Activated CD8-positive, alpha-beta memory T cell treated with anti-CD3 and anti-CD28 coated beads, Interleukin-2, amount 50 U/mL, for 1 hour (primary cell): Measurements from ENCODE around the gene DNAJC13.

ENCODE experiments used
- DNase-seq: peaks from one replicate; pipeline ENCODE4 v3.0.0-alpha.2; 2020; ENCODE audit errors: extremely low read depth

DNAJC13 gene

GRCh38 chr3:132405188-132405587, 12.1 kb upstream of the DNAJC13 start:
- DNase-seq: no peak

- DNase-seq: no peak
Measured at GRCh38 chr3:132405609-132406299, 11.5 kb upstream of the DNAJC13 start.

DNA sequence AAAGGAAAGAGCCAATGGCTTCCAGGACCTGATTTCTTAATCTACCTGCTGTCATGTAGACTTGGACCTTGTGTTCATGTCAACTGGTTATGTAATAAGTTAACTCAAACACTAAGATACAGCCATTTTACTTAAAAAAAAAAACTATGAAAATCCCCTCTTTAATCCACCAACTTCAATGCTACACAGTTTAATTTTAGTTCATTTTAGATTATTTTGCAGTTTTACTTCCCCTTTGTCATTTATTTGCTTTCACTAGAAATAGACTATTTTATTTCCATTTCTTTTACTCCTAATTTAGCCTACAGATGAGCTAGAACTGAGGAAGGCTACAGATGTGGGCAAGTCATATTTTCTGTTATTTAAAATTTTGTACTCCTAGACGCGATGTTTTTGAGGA, 10.7 kb upstream of the DNAJC13 start:
- DNase-seq: no peak

GRCh38 chr3:132407025-132407424, 10.3 kb upstream of the DNAJC13 start:
- no peak for DNase-seq

DNA sequence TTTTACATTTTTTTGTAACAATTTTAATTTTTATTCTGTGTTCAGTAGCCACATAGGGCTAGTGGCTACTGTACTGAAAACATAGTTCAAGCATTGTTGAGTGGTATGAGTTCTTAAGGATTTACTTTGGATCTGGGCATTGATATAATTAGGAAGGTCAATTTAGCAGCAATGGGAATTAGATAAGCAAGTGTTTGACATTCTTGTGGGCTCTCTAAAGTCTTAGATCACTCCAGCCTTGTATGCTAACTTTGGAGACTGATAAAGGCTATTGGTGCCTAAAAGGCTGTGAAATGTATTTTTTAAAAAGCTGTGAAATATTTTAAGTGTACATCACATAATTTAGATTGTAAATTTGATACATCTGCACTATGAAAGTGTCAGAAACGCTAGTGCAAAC, 2.5 kb upstream of the DNAJC13 start:
- no peak for DNase-seq

- no peak for DNase-seq
Measured at GRCh38 chr3:132416161-132416560, 1.1 kb upstream of the DNAJC13 start.

GRCh38 chr3:132417695-132418411, 551 bp downstream of the DNAJC13 start:
- peak; percentile 8 for DNase-seq

DNA sequence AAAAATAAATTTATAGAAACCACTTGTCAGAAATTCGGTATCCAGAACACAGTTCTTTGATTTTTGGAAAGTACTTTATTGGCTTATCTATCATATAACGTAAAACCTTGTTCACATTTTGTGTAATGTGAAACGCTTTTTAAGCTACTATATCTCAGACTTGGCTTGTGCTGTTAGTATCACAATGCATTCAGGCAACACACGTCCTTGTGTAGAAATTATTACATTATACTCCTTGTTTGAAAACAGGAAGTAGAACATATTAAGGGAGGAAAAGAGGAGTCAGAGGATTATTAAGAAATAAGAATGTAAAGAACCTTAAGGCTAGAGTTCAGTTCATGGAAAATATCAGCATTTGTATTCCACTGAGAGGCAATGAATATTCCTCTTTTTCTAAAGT, 1.6 kb downstream of the DNAJC13 start:
- no peak for DNase-seq

DNA sequence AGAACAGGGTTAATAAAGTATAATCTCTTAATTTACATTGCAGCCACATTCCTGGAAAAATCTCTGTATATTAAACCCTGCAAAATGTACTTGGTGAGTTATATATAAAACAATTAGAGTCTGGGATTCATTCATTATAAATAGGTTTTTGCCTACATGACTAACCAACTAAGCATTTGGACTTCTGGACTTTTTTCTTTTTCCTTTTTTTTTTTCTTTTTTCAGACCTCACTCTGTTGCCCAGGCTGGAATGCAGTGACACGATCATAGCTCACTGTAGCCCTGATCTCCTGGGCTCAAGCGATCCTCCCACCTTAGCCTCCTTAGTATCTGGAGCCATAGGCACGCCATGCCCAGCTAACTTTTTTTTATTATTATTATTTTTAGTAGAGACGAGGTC, 4.5 kb downstream of the DNAJC13 start:
- DNase-seq: no peak

GRCh38 chr3:132422531-132422930, 5.2 kb downstream of the DNAJC13 start:
- DNase-seq: no peak

GRCh38 chr3:132432639-132433038, 15.3 kb downstream of the DNAJC13 start:
- DNase-seq: no peak

GRCh38 chr3:132433121-132433520, 15.8 kb downstream of the DNAJC13 start:
- DNase-seq: no peak

DNA sequence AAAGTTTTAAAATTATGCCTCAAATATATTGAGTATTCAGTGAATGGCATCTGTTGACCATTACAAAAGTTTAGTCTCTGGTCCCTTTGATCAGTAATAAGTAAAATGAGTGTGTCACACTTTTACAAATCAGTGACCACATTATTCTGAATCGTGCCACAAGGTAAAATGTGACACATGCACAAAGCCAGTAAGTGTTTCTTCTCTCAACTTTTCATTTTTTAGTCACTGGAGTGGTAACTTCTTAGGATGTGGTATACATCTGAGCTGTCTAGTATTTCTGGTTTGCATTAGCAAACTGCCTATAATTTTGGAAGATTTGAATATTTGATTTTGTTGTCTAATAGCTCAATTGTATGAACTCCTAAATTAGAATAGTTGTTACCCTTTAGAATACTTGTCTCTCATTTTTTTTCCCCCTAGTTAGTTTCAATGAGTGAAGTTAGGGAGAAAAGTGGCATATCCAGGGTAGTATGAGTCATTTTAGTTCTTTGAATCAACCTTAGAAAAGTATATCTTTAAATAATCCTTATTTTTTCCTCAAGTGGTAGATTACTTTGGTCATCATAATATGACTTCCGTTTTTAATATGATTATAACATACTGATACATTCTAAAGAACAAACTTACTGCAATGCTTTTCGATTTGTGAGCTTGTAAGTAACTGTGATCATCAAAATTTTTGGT, 18.1 kb downstream of the DNAJC13 start:
- DNase-seq: no peak

DNA sequence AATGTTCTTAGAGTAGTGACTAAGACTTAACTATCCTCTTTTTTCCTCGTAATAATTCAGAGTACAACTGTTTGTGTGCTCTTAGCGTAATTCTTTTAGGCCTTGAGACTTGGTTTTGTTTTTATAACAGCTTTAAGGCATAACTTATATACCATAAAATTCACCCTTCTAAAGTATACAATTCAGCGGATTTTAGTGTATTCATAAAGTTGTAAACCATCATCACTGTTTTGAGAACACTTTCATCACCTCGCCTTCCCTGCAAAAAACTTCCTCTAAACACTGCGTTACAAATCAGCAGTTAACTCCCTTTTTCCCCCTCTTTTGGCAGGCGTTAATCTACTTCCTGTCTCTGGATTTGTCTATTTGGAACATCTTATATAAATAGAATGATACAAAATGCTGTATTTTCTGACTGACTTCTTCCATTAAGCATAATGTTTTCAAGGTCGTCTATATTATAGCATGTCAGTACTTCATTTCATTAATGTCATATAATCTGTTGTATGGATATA, 18.7 kb downstream of the DNAJC13 start:
- DNase-seq: no peak

GRCh38 chr3:132443421-132443820, 26.1 kb downstream of the DNAJC13 start:
- DNase-seq: no peak

DNA sequence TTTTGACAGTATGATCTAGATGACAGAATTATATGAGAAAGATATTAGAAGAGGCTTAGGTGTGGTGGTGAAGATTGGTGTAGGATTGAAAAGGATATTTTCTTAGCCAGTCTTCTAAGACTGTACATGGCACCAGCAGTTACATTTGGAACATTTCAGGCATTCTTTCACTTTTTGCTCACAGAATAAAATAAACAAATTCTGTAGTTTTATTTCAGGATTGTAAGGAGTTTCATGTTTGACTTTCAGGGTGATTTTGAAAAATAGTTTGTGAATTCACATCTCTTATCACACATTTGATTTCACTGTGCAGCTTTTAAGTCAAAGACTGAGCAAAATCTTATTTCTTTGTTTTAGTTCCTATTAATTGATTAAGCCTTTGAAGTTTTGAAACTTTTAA, 27.1 kb downstream of the DNAJC13 start:
- no peak for DNase-seq

GRCh38 chr3:132445817-132446216, 28.5 kb downstream of the DNAJC13 start:
- DNase-seq: no peak

DNA sequence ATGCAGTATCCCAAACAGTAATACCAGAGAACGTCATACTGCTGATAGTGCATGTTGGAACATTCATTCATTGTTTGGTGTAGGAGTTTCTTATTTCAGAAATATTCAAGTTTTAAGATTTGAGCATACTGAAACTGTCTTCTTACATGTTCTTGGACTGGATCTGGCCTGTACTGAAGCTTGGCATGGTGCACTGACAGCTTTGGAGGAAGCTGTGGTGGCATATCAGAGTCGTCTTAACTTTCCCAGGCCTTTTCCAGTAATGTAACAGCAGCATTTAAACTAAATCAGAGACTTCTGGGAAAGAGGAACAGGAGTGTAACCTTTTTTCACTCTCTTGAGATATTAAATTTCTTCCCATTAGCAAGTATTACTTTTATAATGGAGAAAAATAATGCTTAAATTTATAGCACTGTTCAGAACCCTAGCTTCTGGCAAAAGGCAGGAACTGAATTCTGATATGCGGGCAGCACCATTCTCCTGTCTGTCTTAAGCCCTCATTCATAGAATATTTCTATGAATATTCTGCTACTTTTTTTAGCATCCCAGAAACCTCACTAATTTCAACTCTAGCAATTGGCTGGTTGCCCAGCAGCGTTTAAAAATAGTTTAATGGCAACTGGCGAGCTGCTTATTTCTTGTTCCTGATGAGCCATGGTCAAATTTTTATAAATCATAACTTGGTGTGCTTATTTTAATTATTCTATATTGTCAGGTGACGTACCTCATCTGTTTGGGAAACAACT, 31.1 kb downstream of the DNAJC13 start:
- DNase-seq: no peak

DNA sequence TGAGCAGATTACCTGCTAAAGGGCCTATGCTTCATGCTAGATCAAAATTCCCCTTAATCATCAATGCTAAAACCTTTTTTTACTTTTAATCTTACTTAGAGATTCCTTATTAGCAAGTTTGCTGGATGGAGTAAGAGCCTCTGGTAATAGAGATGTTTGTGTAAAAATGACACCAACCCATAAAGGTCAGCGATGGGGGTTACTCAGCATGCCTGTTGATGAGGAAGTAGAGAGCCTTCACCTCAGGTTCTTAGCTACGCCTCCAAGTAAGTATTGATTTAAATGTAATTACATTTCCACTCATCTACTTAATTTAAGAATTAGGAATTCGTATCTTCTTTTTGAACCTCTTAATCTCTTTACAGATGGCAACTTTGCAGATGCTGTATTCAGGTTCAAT, 38.8 kb downstream of the DNAJC13 start:
- DNase-seq: no peak

- DNase-seq: no peak
Measured at GRCh38 chr3:132456571-132456970, 39.3 kb downstream of the DNAJC13 start.

- no peak for DNase-seq
Measured at GRCh38 chr3:132457286-132457685, 40.0 kb downstream of the DNAJC13 start.

DNA sequence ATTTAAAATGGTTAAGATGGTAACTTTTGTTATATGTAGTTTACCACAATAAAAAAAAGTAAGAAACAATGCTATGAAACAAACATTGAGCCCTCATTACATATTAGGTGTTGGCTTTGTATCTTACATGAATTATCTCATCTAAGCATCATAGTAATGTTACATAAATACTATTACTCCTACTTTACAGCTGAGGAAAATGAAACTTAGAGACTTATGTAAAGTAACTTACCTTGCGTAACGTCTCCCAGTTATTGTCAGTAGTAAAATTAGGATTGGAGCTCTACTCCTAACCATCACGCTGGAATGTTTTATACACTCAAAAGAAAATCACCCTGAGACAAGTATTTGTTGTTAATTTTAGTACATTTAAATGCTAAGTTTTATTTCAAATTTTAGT, 42.2 kb downstream of the DNAJC13 start:
- DNase-seq: no peak
